SK-N-SH treated with all-trans-retinoic acid at 6 μM for 48 hours (cell line): ENCODE measurements around the gene PDZK1IP1.

Source experiments
- ATAC-seq: fragments of 200-7000 bp; cut with Tn5 transposase; 3 replicates; pipeline ENCODE4 v1.9.1; 2020; ENCODE audit warnings: mild to moderate bottlenecking, moderate library complexity
- ARNTL ChIP-seq: fragments of 450-650 bp; formaldehyde crosslinking; IDR thresholded peaks from 2 replicates; pipeline ENCODE4 v1.5.0; 2020; ENCODE audit warnings: low read depth, mild to moderate bottlenecking, moderate library complexity, borderline replicate concordance
- BACH2 ChIP-seq: fragments of 250-450 bp; sonication (Bioruptor Pico); IDR thresholded peaks from 2 replicates; pipeline ENCODE4 v1.9.0; 2021; ENCODE audit warnings: mild to moderate bottlenecking, borderline replicate concordance
- CSRNP3 ChIP-seq: fragments of 250-450 bp; sonication (Bioruptor Pico); IDR thresholded peaks from 2 replicates; pipeline ENCODE4 v1.5.1; 2021; ENCODE audit warnings: mild to moderate bottlenecking, moderate library complexity
- ESRRG ChIP-seq: fragments of 250-450 bp; sonication (Bioruptor Pico); IDR thresholded peaks from 2 replicates; pipeline ENCODE4 v1.6.1; 2021; ENCODE audit warnings: mild to moderate bottlenecking
- GLIS3 ChIP-seq: fragments of 250-450 bp; sonication (Bioruptor Pico); IDR thresholded peaks from 2 replicates; pipeline ENCODE4 v1.5.0; 2020; ENCODE audit warnings: mild to moderate bottlenecking, moderate library complexity
- ISL1 ChIP-seq: fragments of 250-450 bp; sonication (Bioruptor Pico); IDR thresholded peaks from 2 replicates; pipeline ENCODE4 v2.1.2; 2022; ENCODE audit warnings: mild to moderate bottlenecking, moderate library complexity
- OSR1 ChIP-seq: fragments of 250-450 bp; sonication (Bioruptor Pico); IDR thresholded peaks from 2 replicates; pipeline ENCODE4 v1.8.0; 2022; ENCODE audit warnings: moderate library complexity, mild to moderate bottlenecking, inconsistent platforms
- PATZ1 ChIP-seq: fragments of 250-450 bp; sonication (Bioruptor Pico); IDR thresholded peaks from 2 replicates; pipeline ENCODE4 v1.8.0; 2020; ENCODE audit warnings: mild to moderate bottlenecking, moderate library complexity, borderline replicate concordance
- POU6F1 ChIP-seq: fragments of 250-450 bp; sonication (Bioruptor Pico); IDR thresholded peaks from 2 replicates; pipeline ENCODE4 v1.8.0; 2021; ENCODE audit warnings: low read depth, mild to moderate bottlenecking, moderate library complexity, borderline replicate concordance
- RARB ChIP-seq: fragments of 250-450 bp; sonication (Bioruptor Pico); IDR thresholded peaks from 2 replicates; pipeline ENCODE4 v1.8.0; 2021; ENCODE audit warnings: mild to moderate bottlenecking, moderate library complexity
- SNAI2 ChIP-seq: fragments of 250-450 bp; sonication (Bioruptor Pico); IDR thresholded peaks from 2 replicates; pipeline ENCODE4 v1.5.0; 2020; ENCODE audit warnings: mild to moderate bottlenecking, moderate library complexity
- TCF4 ChIP-seq: fragments of 250-450 bp; sonication (Bioruptor Pico); IDR thresholded peaks from 2 replicates; pipeline ENCODE4 v1.8.0; 2021; ENCODE audit warnings: mild to moderate bottlenecking, moderate library complexity, borderline replicate concordance
- TOX ChIP-seq: fragments of 250-450 bp; sonication (Bioruptor Pico); IDR thresholded peaks from 2 replicates; pipeline ENCODE4 v1.8.0; 2021; ENCODE audit warnings: mild to moderate bottlenecking, moderate library complexity, borderline replicate concordance
- TSHZ2 ChIP-seq: fragments of 250-450 bp; sonication (Bioruptor Pico); IDR thresholded peaks from 2 replicates; pipeline ENCODE4 v1.5.0; 2020; ENCODE audit warnings: mild to moderate bottlenecking, moderate library complexity
- ZC3H10 ChIP-seq: fragments of 250-450 bp; sonication (Bioruptor Pico); IDR thresholded peaks from 2 replicates; pipeline ENCODE4 v1.5.1; 2021; ENCODE audit warnings: mild to moderate bottlenecking, moderate library complexity
- ZFP30 ChIP-seq: fragments of 450-650 bp; formaldehyde crosslinking; IDR thresholded peaks from 2 replicates; pipeline ENCODE4 v1.5.0; 2022; ENCODE audit warnings: mild to moderate bottlenecking, moderate library complexity
- ZNF565 ChIP-seq: fragments of 450-650 bp; formaldehyde crosslinking; conservative IDR thresholded peaks from 2 replicates; pipeline ENCODE4 v1.5.0; 2020; ENCODE audit warnings: low read depth, mild to moderate bottlenecking, moderate library complexity
- ZNF70 ChIP-seq: fragments of 450-650 bp; formaldehyde crosslinking; IDR thresholded peaks from 2 replicates; pipeline ENCODE4 v1.5.0; 2020; ENCODE audit warnings: mild to moderate bottlenecking, moderate library complexity
- ZNF8 ChIP-seq: fragments of 450-650 bp; formaldehyde crosslinking; IDR thresholded peaks from 2 replicates; pipeline ENCODE4 v1.5.0; 2020; ENCODE audit warnings: mild to moderate bottlenecking, moderate library complexity

Gene PDZK1IP1

GRCh38 chr1:47189844-47190508, at the start of gene PDZK1IP1:
Gene PDZK1IP1, minus strand, starts transcription at chr1:47190036. Its CDS starts 104 bp downstream, at chr1:47189932.
- no peak for ATAC-seq
- TF ChIP-seq TOX (CRISPR knock-in tag): no peak
- no peak for TF ChIP-seq PATZ1 (CRISPR knock-in tag)
- TF ChIP-seq ZNF8 (CRISPR knock-in tag): no peak

GRCh38 chr1:47238935-47239592, 49.2 kb upstream of the PDZK1IP1 start:
- no peak for ATAC-seq
- no peak for TF ChIP-seq SNAI2
- TF ChIP-seq GLIS3: no peak
- TF ChIP-seq ZNF70: no peak
- TF ChIP-seq POU6F1 (CRISPR knock-in tag): no peak
- TF ChIP-seq BACH2: no peak
- no peak for TF ChIP-seq RARB (CRISPR knock-in tag)
- TF ChIP-seq TSHZ2 (CRISPR knock-in tag): no peak
- no peak for TF ChIP-seq PATZ1 (CRISPR knock-in tag)
- TF ChIP-seq ESRRG (CRISPR knock-in tag): no peak
- no peak for TF ChIP-seq OSR1 (CRISPR knock-in tag)
- no peak for TF ChIP-seq ZFP30 (CRISPR knock-in tag)
- TF ChIP-seq ZC3H10 (CRISPR knock-in tag): no peak
- no peak for TF ChIP-seq ZNF8 (CRISPR knock-in tag)
- no peak for TF ChIP-seq TOX (CRISPR knock-in tag)
- no peak for TF ChIP-seq CSRNP3 (CRISPR knock-in tag)
- TF ChIP-seq ZNF565 (CRISPR knock-in tag): no peak
- TF ChIP-seq TCF4 (CRISPR knock-in tag): no peak
- no peak for TF ChIP-seq ARNTL
- no peak for TF ChIP-seq ISL1 (CRISPR knock-in tag)

GRCh38 chr1:47235806-47236205, 46.0 kb upstream of the PDZK1IP1 start:
- no peak for TF ChIP-seq POU6F1 (CRISPR knock-in tag)
- ATAC-seq: no peak
